Inferior parietal cortex (tissue), 1 donor: ENCODE results near the gene SPC25.
"Not testable (repeated sequence)": the region's sequence is repeated elsewhere in the genome, so short reads cannot be mapped to it uniquely, and the experiment has no call there.

Source experiments
- DNase-seq: peaks from one replicate; pipeline ENCODE4 v3.0.0-alpha.2; 2016; ENCODE audit errors: extremely low spot score

Gene SPC25

GRCh38 chr2:168903888-168904287, 13.7 kb upstream of the SPC25 start:
- DNase-seq, result no peak

DNA sequence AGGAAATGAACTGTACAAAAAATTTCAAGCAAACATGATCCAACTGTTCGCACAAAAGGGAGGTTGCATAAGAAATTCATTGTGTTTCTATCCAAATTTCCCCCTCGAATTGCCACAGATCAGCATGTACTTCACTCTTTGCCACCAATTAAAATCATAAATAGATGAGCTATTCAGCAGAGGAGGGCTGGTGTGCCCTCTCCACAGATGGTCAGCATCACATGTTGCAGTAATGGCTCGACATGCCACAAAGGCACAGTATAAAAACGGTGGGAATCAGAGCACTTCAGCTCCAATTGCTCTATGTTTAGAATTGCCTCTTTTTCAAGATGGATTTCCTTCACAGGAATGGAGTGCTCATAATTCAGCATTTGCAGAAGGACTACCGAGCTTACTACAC, 10.8 kb upstream of the SPC25 start, which contains the start of gene G6PC2:
Gene G6PC2, plus strand, starts transcription at position 289 of the 400 bp plus-strand sequence. Its CDS starts 41 bp downstream, at position 330.
- no peak for DNase-seq

GRCh38 chr2:168897449-168897848, 7.2 kb upstream of the SPC25 start:
- no peak for DNase-seq

GRCh38 chr2:168896783-168897182, 6.6 kb upstream of the SPC25 start:
- DNase-seq, result no peak

GRCh38 chr2:168895771-168896170, 5.5 kb upstream of the SPC25 start:
- no peak for DNase-seq

- DNase-seq, result no peak
These were observed 4.5 kb upstream of the SPC25 start for GRCh38 chr2:168894720-168895119.

DNA sequence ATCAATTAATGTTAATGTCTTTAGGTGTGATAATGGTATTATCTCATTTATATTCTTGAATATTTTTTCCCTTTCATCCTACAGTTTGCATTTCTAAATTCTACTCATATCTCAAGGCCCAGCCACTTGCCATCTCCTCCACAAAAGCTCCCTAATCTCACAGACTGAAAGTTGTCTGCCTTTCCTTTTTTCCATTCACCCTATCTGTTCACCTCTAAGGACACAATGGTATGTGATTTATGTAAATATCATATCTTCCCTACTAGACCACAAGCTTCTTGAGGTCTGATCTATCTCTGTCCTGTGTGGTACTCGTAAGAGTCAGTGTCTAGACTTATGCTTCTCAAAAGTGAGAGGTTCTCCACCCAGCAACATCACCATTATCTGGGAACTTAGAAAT, 3.9 kb upstream of the SPC25 start:
- DNase-seq, result no peak

DNA sequence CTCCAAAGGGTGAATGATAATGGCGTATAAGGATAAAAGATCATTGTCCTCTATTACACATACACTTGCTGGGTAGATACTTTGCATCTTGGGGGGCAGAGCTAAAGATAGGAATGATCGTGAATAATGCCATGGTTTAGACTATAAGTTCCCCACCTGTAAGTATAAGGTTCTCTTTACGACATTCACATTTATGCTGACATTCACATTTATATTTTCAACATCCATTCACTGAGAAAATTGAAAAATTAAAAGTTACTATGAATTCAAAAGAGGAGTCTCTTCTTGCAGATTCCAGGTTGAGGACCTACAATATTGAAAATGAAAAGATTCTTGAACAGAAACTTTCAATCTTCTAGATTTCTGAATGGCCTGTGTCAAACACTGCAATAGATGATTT, 2.1 kb upstream of the SPC25 start:
- no peak for DNase-seq

GRCh38 chr2:168889635-168890005, 610 bp downstream of the SPC25 start:
- DNase-seq, result no peak

GRCh38 chr2:168884975-168885374, 5.3 kb downstream of the SPC25 start:
- no peak for DNase-seq

GRCh38 chr2:168882163-168882562, 8.1 kb downstream of the SPC25 start:
- not testable (repeated sequence) for DNase-seq

DNA sequence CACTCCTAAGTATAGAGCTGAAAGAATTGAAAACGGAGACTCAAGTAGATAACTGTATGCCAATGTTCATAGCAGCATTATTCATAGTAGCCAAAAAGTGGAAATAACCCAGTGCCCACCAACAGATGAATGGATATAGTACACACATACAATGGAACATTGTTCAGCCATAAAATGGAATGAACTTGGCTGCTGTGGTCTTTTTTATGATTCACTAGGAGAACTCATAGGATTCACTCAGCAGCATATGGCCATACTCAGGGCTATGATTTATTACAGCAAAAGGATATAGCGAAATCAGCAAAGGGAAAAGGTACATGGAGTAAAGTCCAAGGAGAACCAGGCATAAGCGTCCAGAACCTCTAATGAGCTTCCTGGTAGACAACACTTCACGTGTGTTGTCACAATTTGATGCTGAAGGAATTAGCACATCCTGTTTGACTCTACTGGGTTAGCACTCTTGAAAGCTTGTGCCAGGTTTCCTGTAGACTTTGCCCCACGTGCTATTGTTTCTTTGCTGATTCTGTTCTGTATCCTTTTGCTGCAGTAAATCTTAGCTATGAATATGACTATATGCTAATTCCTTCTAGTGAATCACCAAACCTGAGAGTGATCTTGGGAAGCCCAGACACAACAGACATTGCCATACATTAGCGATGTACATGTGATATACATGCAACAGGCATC, 15.7 kb downstream of the SPC25 start:
- DNase-seq, result no peak

GRCh38 chr2:168870824-168871223, 19.4 kb downstream of the SPC25 start:
- not testable (repeated sequence) for DNase-seq

DNA sequence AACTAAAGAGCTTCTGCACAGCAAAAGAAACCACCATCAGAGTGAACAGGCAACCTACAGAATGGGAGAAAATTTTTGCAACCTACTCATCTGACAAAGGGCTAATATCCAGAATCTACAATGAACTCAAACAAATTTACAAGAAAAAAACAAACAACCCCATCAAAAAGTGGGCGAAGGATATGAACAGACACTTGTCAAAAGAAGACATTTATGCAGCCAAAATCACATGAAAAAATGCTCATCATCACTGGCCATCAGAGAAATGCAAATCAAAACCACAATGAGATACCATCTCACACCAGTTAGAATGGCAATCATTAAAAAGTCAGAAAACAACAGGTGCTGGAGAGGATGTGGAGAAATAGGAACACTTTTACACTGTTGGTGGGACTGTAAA, 19.9 kb downstream of the SPC25 start:
- DNase-seq, result not testable (repeated sequence)

DNA sequence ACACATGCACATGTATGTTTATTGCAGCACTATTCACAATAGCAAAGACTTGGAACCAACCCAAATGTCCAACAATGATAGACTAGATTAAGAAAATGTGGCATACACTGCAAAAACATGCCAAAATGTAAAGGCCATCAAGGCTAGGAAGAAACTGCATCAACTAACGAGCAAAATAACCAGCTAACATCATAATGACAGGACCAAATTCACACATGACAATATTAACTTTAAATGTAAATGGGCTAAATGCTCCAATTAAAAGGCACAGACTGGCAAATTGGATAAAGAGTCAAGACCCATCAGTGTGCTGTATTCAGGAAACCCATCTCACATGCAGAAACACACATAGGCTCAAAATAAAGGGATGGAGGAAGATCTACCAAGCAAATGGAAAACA, 23.1 kb downstream of the SPC25 start:
- DNase-seq, result not testable (repeated sequence)

DNA sequence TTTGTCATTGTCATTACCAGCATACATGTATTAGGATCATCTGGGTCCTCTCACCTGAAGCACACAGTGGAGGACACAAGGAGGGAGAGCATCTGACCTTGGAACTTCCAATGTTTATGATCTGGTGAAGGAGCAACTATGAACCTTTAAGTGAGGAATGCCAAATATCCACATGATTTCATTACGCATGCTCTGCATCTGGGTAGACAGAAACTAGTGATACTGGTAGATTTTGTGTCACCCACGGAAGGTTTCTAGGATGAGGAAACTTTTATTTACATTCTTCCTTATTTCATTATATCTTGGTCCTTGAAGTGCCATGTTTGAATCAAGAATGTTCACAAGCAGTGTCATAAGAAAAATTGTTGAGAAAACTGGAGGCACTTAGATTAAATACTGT, 32.1 kb downstream of the SPC25 start:
- DNase-seq, result no peak

DNA sequence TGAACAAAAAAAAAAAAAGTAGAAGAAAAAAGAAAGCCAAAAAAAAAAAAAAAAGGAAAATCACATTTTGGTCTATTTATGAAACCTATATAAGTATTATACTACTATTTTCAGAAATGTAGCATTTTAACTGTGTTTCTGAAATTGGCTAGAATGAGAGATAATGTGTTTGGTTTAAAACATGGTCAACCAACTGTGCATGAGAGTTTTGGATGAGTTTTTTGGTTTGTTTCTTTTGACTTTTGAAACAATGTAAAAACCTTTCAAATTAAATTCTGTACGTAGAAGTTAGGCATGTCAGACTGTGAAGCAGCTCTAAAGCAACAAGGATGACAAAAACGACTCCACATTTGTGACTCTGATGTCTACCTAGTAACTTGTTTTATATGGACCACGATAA, 34.6 kb downstream of the SPC25 start:
- DNase-seq, result no peak

GRCh38 chr2:168854651-168855050, 35.6 kb downstream of the SPC25 start:
- DNase-seq, result no peak

GRCh38 chr2:168853471-168853870, 36.8 kb downstream of the SPC25 start:
- DNase-seq, result no peak

- no peak for DNase-seq
These were observed 37.7 kb downstream of the SPC25 start for GRCh38 chr2:168852481-168852880.

- DNase-seq, result peak; percentile 75
These were observed 38.4 kb downstream of the SPC25 start for GRCh38 chr2:168851674-168852320.

DNA sequence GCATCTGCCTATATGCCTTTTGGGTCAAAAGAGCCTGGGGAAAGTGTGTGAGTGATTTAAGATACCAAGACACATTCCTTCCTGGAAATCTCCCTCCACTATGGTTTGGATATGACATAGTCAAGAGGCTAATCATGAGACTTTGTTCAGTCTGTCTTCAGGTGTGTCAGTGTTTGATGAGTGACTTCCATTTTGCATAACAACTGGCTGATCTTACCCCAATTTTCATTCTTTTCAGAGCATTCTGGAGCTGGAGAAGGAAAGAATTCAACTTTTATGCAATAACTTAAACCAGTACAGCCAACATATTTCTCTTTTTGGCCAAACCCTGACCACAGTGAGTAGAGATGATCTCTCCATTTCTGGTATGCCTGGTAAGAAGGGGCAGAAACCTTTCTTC, 39.4 kb downstream of the SPC25 start:
- no peak for DNase-seq

DNA sequence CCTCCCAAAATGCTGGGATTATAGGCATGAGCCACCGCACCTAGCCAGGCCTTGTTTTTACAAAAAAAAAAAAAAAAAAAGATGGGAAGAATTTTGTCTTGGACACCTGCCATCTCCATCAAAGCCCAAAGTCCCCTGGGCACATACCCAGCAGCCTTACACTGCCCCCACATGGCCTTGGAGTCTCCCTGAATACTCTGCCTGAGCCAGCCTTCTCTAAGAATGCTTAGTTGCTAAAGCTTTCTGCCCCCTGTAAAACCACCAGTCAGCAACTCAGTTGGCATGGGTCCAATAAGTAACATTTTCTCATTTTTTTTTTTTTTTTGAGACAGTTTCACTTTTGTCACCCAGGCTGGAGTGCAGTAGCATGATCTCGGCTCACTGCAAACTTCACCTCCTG, 40.6 kb downstream of the SPC25 start:
- DNase-seq, result no peak

DNA sequence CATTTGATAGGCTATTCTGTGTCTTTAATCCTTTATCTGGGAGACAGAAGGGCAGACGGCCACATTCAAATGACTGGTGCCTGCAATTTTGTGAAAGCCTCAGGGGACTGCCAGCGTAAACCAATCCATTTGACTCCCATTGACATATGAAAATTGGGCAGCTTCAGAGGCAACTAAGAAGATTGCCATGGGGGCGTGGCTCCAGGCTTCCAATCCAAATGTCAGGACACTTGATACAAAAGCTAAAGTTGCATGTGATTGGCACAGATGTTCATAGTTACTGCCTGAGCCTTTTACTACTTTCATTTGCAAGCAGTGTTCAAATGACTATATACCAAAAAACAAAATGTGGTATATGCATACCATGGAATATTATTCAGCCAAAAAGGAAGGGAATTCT, 42.0 kb downstream of the SPC25 start:
- DNase-seq, result no peak
